ENCODE data around the gene HSBP1L1. TPM values are rescaled to one million over a fixed set of nuclear protein-coding genes. Genes with fewer than 3 reads are reported as not detected.
"Not testable (repeated sequence)": the region's sequence is repeated elsewhere in the genome, so short reads cannot be mapped to it uniquely, and the experiment has no call there.

The HSBP1L1 gene
- total RNA-seq, 1 donor from 2014 or later = 9.9 TPM

DNA sequence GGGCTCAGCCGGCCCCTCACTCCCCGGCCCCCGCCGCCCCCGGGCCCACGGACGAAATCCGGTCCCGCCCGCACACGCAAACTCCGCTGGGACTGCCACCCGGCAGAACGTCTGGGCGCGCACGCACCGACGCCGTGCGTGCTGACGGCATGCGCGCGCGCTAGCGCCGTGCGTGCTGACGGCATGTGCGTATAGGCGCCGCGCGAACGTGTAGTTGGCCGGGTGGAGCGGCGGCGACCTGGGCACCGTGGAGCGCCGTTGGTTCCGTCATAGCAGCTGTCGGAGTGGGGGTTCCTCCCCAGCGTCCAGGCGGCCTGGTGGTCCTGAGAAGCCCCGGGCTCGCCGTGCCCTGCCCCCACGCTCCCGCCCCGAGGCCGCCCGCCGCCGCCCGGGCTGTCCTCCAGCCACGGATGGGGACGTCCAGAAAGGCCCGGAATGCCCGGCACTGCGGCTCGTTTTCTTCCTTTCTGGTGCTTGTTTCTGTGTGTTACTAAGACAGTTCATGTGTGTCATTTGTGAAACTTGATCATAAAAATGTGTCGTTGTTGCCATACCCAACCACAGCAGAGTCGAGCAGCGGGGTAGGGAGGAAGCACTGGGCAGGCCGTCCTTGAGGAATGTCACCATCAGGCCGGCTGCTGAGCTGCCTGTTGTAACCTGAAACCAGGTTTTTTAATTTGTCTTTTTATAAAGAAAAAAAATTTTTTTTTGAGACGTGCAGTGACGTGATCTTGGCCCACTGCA is 24.2 kb downstream of the HSBP1L1 start, which contains the start of gene TXNL4A:
TXNL4A (minus strand) TSS at position 113 of the 744 bp plus-strand sequence. CDS start 171 bp downstream, outside the sequence.
- TF ChIP-seq, protein P1, sequence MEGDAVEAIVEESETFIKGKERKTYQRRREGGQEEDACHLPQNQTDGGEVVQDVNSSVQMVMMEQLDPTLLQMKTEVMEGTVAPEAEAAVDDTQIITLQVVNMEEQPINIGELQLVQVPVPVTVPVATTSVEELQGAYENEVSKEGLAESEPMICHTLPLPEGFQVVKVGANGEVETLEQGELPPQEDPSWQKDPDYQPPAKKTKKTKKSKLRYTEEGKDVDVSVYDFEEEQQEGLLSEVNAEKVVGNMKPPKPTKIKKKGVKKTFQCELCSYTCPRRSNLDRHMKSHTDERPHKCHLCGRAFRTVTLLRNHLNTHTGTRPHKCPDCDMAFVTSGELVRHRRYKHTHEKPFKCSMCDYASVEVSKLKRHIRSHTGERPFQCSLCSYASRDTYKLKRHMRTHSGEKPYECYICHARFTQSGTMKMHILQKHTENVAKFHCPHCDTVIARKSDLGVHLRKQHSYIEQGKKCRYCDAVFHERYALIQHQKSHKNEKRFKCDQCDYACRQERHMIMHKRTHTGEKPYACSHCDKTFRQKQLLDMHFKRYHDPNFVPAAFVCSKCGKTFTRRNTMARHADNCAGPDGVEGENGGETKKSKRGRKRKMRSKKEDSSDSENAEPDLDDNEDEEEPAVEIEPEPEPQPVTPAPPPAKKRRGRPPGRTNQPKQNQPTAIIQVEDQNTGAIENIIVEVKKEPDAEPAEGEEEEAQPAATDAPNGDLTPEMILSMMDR (conservative IDR thresholded peaks at IDR 0.05) = no peak
- H3K4me3 Mint-ChIP-seq = peak within 1 kb of the TSS; percentile 99
- H3K36me3 Mint-ChIP-seq = peaks cover 11% of the 10 kb centered on the region

DNA sequence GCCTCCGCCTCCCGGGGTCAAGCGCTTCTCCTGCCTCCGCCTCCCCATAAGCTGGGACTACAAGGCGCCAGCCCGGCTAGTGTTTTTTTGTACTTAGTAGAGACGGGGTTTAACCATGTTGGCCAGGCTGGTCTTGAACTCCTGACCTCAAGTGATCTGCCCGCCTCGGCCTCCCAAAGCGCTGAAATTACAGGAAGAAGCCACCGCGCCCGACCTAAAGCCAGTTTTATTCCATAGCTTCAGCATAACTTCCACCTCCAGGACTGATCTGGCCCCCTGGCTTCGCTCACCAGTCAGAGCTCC is 24.7 kb downstream of the HSBP1L1 start:
- peak overlapping the region; percentile 99 for H3K4me3 Mint-ChIP-seq
- DNase-seq (ENCODE audit: extremely low spot score, unreplicated experiment) = no peak

More for the DNA sequence above, 24.2 kb downstream of the HSBP1L1 start, which contains the start of gene TXNL4A:
- peak within 1 kb of the TSS; percentile 98 for H3K27ac Mint-ChIP-seq
- peak; percentile 85 for DNase-seq (ENCODE audit: extremely low spot score, unreplicated experiment)
- H3K27me3 Mint-ChIP-seq = no peaks in the 10 kb centered on the region
- H3K9me3 Mint-ChIP-seq = no peaks in the 10 kb centered on the region
- H3K4me1 Mint-ChIP-seq (ENCODE audit: unreplicated experiment) = peaks cover 19% of the 10 kb centered on the region

DNA sequence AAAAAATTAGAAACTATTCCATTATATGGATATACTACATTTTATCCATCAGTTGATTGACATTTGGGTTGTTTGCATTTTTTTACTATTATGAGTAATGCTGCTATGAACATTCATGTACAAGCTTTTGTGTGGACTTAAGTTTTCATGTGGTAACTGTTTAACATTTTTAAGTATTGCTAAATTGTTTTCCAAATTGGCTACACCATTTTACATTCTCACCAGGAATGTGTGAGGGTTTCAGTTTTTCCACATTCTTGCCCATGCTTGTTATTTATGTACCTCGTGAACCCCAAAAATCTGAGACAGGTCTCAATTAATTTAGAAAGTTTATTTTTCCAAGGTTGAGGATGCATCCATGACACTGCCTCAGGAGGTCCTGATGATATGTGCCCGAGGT is 27.1 kb downstream of the HSBP1L1 start:
- Mint-ChIP-seq H3K4me3 (no peak overlapping the region), H3K27me3 (no peaks in the 10 kb centered on the region), H3K36me3 (no peaks in the 10 kb centered on the region), H3K27ac (no peak overlapping the region), H3K4me1 (ENCODE audit: unreplicated experiment) (peaks cover 12% of the 10 kb centered on the region), H3K9me3 (no peaks in the 10 kb centered on the region)
- DNase-seq (ENCODE audit: extremely low spot score, unreplicated experiment) = no peak
- TF ChIP-seq, protein P1 (conservative IDR thresholded peaks at IDR 0.05) = no peak

More for the DNA sequence above, 24.7 kb downstream of the HSBP1L1 start:
- peaks cover 6% of the 10 kb centered on the region for H3K36me3 Mint-ChIP-seq
- peaks cover 19% of the 10 kb centered on the region for H3K4me1 Mint-ChIP-seq (ENCODE audit: unreplicated experiment)
- TF ChIP-seq, protein P1 (conservative IDR thresholded peaks at IDR 0.05) = no peak
- peak overlapping the region; percentile 98 for H3K27ac Mint-ChIP-seq
- no peaks in the 10 kb centered on the region for H3K9me3 Mint-ChIP-seq
- no peaks in the 10 kb centered on the region for H3K27me3 Mint-ChIP-seq

DNA sequence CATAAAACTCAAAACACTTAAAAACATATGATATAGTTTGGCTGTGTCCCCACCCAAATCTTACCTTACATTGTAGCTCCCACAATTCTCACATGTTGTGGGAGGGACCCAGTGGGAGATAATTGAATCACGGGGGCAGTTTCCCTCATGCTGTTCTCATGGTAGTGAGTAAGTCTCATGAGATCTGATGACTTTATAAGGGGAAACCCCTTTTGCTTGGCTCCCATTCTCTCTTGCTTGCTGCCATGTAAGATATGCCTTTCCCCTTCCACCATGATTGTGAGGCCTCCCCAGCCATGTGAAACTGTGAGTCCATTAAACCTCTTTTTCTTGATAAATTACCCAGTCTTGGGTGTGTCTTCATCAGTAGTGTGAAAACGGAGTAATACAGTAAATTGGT is 35.3 kb downstream of the HSBP1L1 start:
- peaks cover 11% of the 10 kb centered on the region for H3K9me3 Mint-ChIP-seq
- H3K4me1 Mint-ChIP-seq (ENCODE audit: unreplicated experiment); DNase-seq (ENCODE audit: extremely low spot score, unreplicated experiment); H3K36me3 Mint-ChIP-seq; H3K27ac Mint-ChIP-seq; H3K27me3 Mint-ChIP-seq; H3K4me3 Mint-ChIP-seq: not testable (repeated sequence)

DNA sequence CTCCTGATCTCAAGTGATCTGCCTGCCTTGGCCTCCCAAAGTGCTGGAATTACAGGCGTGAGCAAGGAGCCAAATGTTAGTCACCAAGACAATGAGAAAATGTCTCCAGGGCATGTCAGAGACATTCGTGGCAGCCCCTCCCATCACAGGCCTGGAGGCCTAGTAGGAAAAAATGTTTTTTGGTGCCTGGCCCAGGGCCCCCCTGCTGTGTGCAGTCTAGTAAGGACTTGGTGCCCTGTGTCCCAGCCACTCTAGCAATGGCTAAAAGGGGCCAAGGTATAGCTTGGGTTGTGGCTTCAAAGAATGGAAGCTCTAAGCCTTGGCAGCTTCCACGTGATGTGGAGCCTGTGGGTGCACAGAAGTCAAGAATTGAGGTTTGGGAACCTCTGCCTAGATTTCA is 36.4 kb downstream of the HSBP1L1 start:
- no peaks in the 10 kb centered on the region for H3K27me3 Mint-ChIP-seq
- no peak overlapping the region for H3K27ac Mint-ChIP-seq
- H3K36me3 Mint-ChIP-seq = peaks cover 7% of the 10 kb centered on the region
- no peak for DNase-seq (ENCODE audit: extremely low spot score, unreplicated experiment)
- H3K4me1 Mint-ChIP-seq (ENCODE audit: unreplicated experiment) = no peaks in the 10 kb centered on the region
- no peak overlapping the region for H3K4me3 Mint-ChIP-seq
- TF ChIP-seq, protein P1 (conservative IDR thresholded peaks at IDR 0.05) = no peak
- peaks cover 13% of the 10 kb centered on the region for H3K9me3 Mint-ChIP-seq

DNA sequence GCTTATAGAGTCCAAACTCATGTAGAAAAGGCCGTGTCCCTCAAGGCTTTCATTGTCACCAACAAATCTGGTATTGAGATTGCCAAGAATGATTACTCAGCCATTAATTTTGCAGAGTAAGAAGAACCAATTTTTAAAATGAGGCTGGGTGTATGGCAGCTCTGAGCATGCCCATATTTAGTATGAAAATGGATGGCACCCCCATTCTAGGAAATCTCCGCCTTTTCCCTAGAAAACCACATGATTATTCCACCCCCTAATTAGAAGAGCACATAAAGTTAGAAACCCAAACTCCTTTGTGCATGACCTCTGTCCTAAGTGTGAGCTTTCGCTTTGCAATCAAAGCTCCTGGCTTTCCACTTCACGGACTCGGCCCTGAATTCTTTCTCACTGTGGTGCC is 38.0 kb downstream of the HSBP1L1 start:
- H3K9me3 Mint-ChIP-seq = peaks cover 13% of the 10 kb centered on the region
- H3K4me3 Mint-ChIP-seq = no peak overlapping the region
- peaks cover 7% of the 10 kb centered on the region for H3K36me3 Mint-ChIP-seq
- H3K27me3 Mint-ChIP-seq = no peaks in the 10 kb centered on the region
- TF ChIP-seq, protein P1 (conservative IDR thresholded peaks at IDR 0.05) = no peak
- DNase-seq (ENCODE audit: extremely low spot score, unreplicated experiment) = no peak
- H3K4me1 Mint-ChIP-seq (ENCODE audit: unreplicated experiment) = no peaks in the 10 kb centered on the region
- no peak overlapping the region for H3K27ac Mint-ChIP-seq
